SIG-M5 treated with dmso at 0.1 percent for 504 hours (cell line): ENCODE measurements around the gene ACOT8.
A peak's percentile ranks its signal among the peaks of the same experiment; 100 is the strongest.
"Not testable (repeated sequence)": the region's sequence is repeated elsewhere in the genome, so short reads cannot be mapped to it uniquely, and the experiment has no call there.

ENCODE experiments used
- DNase-seq: peaks from one replicate; lab custom pipeline; 2025; ENCODE audit not compliant: unreplicated experiment; lab: John Stamatoyannopoulos, UW

The ACOT8 gene

DNA sequence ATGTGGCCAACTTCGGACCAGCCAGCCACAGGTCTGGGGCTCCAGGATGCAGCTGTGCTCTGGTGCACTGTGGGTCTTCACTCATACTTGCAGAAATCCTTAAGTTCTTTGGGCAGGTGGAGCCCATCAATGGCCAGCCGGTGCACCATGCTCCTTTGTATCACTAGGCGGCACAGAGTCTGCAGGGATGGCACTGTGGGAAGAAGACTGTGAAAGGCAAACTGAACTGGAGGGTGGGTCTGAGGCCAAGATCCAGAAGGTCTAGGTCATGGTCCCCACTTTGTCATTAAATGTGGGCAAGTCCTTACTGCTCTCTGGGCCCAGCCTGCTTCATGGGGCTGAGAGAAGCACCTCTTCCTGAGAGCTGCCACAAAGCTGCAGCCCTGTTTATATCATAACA lies 31.5 kb upstream of the ACOT8 start:
- no peak for DNase-seq

GRCh38 chr20:45887346-45887715 lies 30.1 kb upstream of the ACOT8 start, which contains the start of gene SPATA25:
Gene SPATA25, minus strand, starts transcription at chr20:45887622. Its CDS starts 32 bp downstream, at chr20:45887590.
- DNase-seq, result no peak

- DNase-seq, result no peak
Measured at GRCh38 chr20:45886590-45887345, 29.6 kb upstream of the ACOT8 start.

- DNase-seq, result no peak
Measured at GRCh38 chr20:45883100-45883469, 25.9 kb upstream of the ACOT8 start.

- no peak for DNase-seq
Measured at GRCh38 chr20:45882469-45883099, 25.4 kb upstream of the ACOT8 start.

GRCh38 chr20:45880988-45881788 lies 24.0 kb upstream of the ACOT8 start, which contains the start of gene ZSWIM1:
Gene ZSWIM1, plus strand, starts transcription at chr20:45881227. Its CDS starts 1,366 bp downstream, at chr20:45882593.
- DNase-seq, result peak; percentile 99

- no peak for DNase-seq
Measured at GRCh38 chr20:45878076-45878761, 21.0 kb upstream of the ACOT8 start.

DNA sequence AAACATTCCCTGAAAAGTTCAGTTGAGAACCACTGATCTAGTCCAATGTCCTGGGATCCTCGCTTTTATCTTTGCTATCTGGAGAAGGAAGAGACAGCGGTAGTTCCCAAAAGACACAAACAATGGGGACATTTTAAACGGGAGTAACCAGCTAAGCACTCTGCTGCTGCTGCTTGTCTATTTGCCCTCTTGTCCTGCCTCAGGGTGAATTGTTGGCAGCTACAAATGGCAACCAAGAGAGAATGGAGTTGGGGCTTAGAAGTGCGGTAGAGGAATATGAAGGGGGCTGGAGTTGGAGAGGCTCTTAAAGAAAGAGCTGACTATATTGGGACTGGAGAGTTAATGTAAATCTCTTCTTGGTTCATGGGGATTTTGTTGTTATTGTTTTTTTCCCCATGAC lies 17.4 kb upstream of the ACOT8 start:
- no peak for DNase-seq

GRCh38 chr20:45874104-45874481 lies 16.9 kb upstream of the ACOT8 start:
- not testable (repeated sequence) for DNase-seq

GRCh38 chr20:45873409-45874103 lies 16.4 kb upstream of the ACOT8 start:
- DNase-seq, result no peak

DNA sequence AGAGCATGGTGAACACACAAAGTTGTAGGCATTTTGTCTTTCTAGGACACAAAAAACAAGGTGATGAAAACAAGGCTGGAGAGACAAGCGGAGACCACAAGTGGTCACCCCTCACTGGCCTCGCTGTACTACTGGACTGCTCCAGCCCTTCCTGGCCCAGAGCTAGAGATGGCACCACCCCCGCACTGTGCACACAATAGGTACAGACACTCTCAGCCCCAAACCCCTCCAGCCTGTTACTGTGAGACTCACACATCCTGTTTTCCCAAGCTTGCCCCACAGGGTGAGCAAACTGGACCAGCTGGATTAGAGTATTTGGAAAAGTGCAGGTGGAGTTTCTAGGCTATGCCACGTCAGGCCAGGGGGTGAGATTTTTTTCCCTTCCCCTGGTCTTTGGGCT lies 15.4 kb upstream of the ACOT8 start:
- DNase-seq, result peak; percentile 40

DNA sequence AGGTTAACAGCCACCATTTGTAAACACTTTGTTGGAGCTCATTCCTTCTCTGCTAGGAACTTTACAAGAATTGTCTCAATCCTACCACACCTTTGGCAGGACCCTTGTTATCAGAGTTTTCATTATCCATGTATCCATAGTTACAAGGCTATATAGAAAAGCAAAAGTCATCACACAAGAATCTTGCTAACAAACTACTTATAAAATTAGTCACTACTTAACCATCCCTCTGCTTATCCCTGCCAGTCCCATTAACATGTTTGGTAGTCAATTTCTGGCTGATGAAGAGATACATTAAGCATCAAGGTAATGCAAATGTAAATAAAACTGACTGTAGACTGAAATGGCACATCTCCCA lies 10.6 kb upstream of the ACOT8 start:
- DNase-seq, result no peak

- no peak for DNase-seq
Measured at GRCh38 chr20:45867136-45867818, 10.1 kb upstream of the ACOT8 start.

DNA sequence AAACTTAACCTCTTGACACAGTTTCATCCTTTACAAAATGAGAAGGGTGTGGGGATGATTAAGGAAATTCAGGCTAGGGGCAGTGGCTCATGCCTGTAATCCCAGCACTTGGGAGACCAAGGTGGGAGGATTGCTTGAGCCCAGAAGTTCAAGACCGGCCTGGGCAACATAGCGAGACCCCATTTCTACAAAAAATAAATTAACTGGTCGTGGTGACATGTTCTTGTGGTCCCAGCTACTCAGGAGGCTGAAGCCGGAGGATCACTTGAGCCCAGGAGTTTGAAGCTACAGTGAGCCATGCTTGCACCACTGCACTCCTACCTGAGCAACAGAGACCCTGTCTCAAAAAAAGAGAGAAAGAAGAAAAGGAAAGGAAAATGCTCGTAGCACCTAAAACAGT lies 9.3 kb upstream of the ACOT8 start:
- no peak for DNase-seq

DNA sequence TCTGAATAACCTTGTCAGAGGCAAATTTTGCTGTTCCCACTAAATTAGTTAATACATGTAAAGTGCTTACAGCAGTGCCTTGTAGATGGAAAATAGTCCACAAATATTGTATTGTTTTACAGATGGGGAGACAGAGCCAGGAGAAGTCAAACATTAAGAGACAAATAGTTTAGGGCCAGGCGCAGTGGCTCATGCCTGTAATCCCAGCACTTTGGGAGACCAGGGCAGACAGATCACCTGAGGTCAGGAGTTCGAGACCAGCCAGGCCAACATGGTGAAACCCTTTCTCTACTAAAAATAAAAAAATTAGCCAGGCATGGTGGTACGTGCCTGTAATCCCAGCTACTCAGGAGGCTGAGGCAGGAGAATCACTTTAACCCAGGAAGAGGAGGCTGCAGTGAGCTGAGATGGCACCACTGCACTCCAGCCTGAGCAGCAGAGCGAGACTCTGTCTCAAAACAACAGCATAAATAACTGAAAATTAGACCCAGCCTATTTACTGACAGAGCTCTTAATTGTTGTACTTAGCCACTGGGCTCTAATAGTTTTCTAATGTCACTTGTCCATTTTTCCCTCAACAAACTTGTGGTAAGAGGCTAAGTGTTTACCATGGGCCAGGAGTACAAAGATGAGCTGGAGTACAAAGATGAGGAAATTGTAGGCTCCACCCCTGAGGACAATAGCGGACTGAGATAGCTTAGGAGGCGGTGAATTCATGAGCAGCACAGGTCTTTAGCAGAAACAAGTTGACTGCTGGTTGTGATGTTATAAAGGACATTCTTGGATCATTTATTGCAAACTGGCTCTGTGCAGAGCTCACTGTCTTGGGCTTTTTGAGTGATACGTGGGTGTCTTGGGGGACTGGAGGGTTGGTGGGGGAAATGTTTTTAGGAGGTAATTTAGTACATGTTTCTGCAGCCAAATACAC lies 6.6 kb upstream of the ACOT8 start:
- DNase-seq, result no peak

GRCh38 chr20:45861221-45862075 lies 4.3 kb upstream of the ACOT8 start:
- DNase-seq, result no peak

DNA sequence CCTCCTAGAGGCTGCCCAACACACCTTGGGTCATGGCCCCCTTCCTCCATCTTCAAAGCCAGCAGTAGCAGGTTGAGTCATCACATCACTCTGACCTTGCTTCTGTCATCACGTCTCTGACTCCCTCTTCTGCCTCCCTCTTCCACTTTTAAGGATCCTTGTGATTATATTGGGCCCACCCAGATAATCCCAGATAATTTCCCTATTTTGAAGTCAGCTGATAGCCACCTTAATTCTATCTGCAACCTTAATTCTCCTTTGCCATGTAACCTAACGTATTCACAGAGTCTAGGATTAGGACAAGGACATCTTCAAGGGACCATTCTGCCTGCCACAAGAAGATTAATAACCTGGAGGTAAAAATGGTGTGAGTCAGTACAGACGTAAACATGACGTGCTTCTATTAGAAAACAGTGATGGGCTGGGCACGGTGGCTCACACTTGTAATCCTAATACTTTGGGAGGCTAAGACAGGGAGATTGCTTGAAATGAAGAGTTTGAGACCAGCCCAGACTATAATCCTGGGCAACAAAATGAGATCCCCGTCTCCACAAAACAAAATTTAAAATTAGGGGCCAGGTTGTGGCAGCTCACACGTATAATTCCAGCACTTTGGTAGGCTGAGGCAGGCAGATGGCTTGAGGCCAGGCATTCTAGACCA lies 3.5 kb upstream of the ACOT8 start:
- DNase-seq, result no peak

- DNase-seq, result no peak
Measured at GRCh38 chr20:45859916-45860315, 2.7 kb upstream of the ACOT8 start.
